Uterus (tissue), 2 donors: ENCODE results near the gene PID1.

Source experiments
- POLR2A ChIP-seq, 2 donors: fragments of 450-650 bp; IDR thresholded peaks; one replicate each; pipeline ENCODE4 v1.6.1; 2016; ENCODE audit warnings: antibody characterized with exemption in 2 of 2, mild to moderate bottlenecking in 1 of 2, moderate library complexity in 1 of 2
- TF ChIP-seq, protein P1 (sequence below), 4 experiments: fragments of 200-600 bp in 2 of 4; fragments of 450-650 bp in 2 of 4; sonication (generic) in 2 of 4; IDR thresholded peaks; one replicate each; pipeline ENCODE4 v1.5.1; 2016 to 2019; ENCODE audit warnings: antibody characterized with exemption in 4 of 4, mild to moderate bottlenecking in 2 of 4, moderate library complexity in 1 of 4

GRCh38 chr2:229199267-229199666 is 71.8 kb downstream of the PID1 start:
- TF ChIP-seq, protein P1, sequence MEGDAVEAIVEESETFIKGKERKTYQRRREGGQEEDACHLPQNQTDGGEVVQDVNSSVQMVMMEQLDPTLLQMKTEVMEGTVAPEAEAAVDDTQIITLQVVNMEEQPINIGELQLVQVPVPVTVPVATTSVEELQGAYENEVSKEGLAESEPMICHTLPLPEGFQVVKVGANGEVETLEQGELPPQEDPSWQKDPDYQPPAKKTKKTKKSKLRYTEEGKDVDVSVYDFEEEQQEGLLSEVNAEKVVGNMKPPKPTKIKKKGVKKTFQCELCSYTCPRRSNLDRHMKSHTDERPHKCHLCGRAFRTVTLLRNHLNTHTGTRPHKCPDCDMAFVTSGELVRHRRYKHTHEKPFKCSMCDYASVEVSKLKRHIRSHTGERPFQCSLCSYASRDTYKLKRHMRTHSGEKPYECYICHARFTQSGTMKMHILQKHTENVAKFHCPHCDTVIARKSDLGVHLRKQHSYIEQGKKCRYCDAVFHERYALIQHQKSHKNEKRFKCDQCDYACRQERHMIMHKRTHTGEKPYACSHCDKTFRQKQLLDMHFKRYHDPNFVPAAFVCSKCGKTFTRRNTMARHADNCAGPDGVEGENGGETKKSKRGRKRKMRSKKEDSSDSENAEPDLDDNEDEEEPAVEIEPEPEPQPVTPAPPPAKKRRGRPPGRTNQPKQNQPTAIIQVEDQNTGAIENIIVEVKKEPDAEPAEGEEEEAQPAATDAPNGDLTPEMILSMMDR (IDR thresholded peaks at IDR 0.05): no peak
- no peak for TF ChIP-seq POLR2A (IDR thresholded peaks at IDR 0.05)
